ENCODE data around the gene COL1A1.

The COL1A1 gene

GRCh38 chr17:50186661-50187393 lies 14.6 kb downstream of the COL1A1 start:
- no peak for DNase-seq (ENCODE audit: low read depth)

GRCh38 chr17:50185631-50186471 lies 15.6 kb downstream of the COL1A1 start:
- DNase-seq (ENCODE audit: low read depth), result no peak

- no peak for DNase-seq (ENCODE audit: low read depth)
Observed at GRCh38 chr17:50184611-50185398, 16.6 kb downstream of the COL1A1 start.

- DNase-seq (ENCODE audit: low read depth), result no peak
Observed at GRCh38 chr17:50184064-50184463, 17.4 kb downstream of the COL1A1 start.

DNA sequence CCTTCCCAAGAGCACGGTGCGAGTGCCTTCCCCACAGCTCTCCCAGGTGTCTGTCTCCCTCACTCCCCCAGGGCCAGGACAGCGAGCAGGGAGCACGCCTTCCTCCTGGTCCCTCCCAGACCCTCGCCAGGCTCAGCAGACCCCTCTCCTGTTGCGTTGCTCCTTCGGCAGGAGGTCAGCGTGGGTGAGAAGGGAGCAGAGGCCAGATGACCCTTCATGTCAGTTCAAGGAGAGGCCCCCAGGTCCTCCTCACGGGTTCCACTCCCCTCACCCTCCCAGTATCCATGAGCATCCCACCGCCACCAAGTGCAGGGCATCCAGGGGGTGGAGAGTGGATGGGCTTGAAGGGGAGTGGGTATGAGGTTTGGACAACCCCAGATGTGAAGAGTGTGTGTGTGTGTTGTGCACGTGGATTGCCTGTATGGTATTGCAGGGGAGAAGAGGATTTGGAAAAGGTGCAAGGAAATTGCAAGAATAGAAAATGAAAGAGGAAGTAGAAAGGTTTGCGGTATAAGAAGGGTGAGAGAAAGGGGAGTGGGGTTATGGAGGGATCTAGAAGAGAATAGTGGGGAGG lies 17.9 kb downstream of the COL1A1 start:
- no peak for DNase-seq (ENCODE audit: low read depth)

GRCh38 chr17:50182783-50183420 lies 18.5 kb downstream of the COL1A1 start:
- DNase-seq (ENCODE audit: low read depth), result no peak

DNA sequence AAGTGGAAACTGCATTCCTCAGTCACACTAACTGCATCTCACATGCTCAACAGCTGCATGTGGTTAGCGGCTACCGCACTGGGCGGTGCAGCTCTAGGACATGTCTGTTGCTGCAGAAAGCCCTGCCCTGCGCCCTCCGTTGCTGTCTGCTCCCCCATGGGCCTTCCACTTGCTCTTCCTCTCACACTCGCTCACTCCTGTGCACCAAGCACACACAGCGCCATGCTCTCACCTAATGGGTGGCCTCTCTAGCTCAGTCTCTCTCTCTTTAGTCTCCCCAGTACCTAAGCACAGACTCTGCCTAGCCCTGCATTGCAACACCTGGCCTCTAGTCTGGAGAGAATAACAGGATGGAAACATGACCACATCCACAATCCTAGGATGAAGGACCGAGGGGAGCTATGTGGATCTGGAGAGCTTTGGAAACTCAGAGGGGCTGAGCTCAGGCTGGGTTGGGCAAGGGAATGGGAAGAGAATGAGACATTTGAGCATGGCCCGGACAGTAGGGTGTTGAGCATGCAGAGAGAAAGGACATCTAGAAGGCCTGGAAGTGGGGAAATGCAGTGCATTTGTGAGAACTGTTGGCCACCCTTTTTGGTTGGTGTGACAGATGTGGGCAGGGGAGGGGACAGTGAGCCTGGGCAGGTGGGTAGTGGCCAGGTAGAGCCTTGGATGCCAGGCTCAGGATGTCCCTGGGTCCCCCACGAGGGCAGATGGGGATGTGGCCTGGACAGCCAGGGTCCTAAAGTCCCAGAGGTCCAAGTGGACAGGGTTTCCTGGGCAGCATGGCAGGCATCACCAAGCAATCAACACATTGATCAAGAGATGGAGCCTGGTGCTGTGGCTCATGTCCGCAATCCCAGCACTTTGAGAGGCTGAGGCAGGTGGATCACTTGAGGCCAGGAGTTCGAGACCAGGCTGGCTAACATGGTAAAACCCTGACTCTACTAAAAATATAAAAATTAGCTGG lies 19.6 kb downstream of the COL1A1 start:
- no peak for DNase-seq (ENCODE audit: low read depth)

DNA sequence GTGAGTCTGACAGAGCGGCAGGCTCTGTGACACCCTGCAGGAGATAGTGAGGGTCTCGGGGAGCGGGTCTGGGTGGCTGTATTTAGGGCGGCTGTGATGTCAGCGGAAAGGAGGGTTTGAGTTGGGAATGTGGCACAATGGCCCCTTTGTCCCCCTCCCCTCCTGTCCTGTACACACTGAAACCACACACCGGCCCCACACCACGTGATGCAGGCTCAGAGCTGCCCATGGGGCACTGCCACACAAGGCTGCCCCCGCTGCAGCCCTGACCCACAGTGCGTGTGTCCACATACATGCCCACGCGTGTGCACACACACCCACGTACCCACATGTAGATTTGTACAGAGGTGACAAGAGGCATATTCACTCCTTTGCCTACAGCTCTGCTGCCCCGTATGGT lies 20.3 kb downstream of the COL1A1 start:
- DNase-seq (ENCODE audit: low read depth), result no peak

GRCh38 chr17:50180620-50181019 lies 20.8 kb downstream of the COL1A1 start:
- no peak for DNase-seq (ENCODE audit: low read depth)

- DNase-seq (ENCODE audit: low read depth), result no peak
Observed at GRCh38 chr17:50180111-50180510, 21.3 kb downstream of the COL1A1 start.

GRCh38 chr17:50177983-50178834 lies 23.2 kb downstream of the COL1A1 start:
- DNase-seq (ENCODE audit: low read depth), result no peak

- DNase-seq (ENCODE audit: low read depth), result no peak
Observed at GRCh38 chr17:50177476-50177875, 24.0 kb downstream of the COL1A1 start.

GRCh38 chr17:50176559-50177357 lies 24.7 kb downstream of the COL1A1 start:
- DNase-seq (ENCODE audit: low read depth), result no peak

- DNase-seq (ENCODE audit: low read depth), result no peak
Observed at GRCh38 chr17:50175035-50175807, 26.2 kb downstream of the COL1A1 start.

DNA sequence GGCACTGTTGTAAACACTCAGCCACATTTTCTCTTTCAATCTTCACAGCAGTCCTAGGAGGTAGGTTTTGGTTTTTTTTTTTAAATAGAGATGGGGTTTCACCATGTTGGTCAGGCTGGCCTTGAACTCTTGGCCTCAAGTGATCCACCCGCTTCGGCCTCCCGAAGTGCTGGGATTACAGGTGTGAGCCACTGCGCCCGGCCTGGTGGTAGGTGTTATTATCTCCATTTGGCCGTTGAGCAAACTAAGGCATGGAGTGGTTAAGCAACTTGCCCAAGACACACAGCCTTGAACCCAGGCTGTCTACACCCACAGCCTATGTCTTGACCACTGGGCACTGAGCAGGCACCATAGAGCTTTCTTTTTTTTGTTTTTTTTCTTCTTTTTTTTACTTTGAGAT lies 27.0 kb downstream of the COL1A1 start:
- DNase-seq (ENCODE audit: low read depth), result no peak

DNA sequence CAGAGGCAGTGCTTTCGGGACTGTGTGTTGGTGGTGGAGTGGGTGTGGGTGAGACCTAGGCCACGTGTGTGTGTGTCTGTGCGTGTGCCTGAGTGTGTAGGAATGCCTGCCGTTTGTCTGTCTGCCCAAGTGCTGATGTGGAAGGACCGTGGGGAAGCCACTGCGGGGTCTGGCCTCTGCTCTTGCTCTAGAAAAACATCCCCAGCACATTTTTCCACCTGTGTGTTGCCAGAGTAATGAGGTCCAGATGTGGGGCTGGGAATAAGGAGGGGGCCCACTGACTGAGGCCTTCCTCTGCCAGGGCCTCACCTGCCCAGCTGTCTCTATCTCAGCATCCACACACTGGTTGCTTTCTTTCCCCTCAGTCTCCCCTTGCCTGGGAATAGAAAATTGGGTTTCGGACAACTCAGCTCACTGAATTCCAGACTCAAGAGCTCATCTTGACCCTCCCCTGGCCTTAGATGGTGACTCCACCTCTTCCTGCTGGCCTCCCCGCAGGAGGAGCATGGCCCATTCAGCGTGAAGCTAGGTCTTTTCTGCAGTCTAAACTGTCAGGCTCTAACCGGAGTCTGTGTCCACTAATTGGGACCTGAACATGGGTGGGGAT lies 28.0 kb downstream of the COL1A1 start:
- no peak for DNase-seq (ENCODE audit: low read depth)

DNA sequence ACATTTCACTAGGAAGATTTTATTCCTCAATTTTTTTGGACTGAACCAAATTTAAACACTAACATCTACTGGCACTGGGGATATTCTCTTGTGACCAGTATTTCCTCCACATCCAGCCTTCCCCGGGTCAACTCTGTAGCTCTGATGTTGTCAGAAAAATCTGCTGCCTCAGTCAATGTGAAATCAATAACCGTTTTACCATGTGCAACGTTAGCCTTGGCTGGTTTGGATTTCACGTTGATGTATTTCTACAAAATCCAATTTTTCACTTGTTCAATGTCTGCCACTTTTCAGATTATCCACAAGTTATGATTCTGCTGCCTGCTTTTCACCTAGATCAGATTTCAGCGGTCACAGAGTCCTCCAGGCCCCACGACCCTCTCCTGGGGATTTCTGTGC lies 28.5 kb downstream of the COL1A1 start:
- DNase-seq (ENCODE audit: low read depth), result no peak

GRCh38 chr17:50172130-50172529 lies 29.3 kb downstream of the COL1A1 start:
- no peak for DNase-seq (ENCODE audit: low read depth)
